WERI-Rb-1 (cell line): ENCODE results near the gene DTX2.
A peak's percentile ranks its signal among the peaks of the same experiment; 100 is the strongest.
"Not testable (repeated sequence)": the region's sequence is repeated elsewhere in the genome, so short reads cannot be mapped to it uniquely, and the experiment has no call there.

Source experiments
- DNase-seq: peaks from one replicate; pipeline ENCODE4 v3.0.0-alpha.2; 2020
- H3K27ac ChIP-seq: fragments of 250-450 bp; sonication (Bioruptor Pico); 2 replicates; pipeline ENCODE4 v1.5.1; 2020; ENCODE audit warnings: mild to moderate bottlenecking, moderate library complexity
- H3K27me3 ChIP-seq: fragments of 250-450 bp; sonication (Bioruptor Pico); 2 replicates; pipeline ENCODE4 v1.5.1; 2021; ENCODE audit warnings: mild to moderate bottlenecking, low read depth, moderate library complexity; ENCODE audit not compliant: insufficient read depth, severe bottlenecking
- H3K36me3 ChIP-seq: fragments of 250-450 bp; sonication (Bioruptor Pico); 2 replicates; pipeline ENCODE4 v1.5.1; 2020; ENCODE audit warnings: mild to moderate bottlenecking, moderate library complexity
- H3K4me3 ChIP-seq: 2 replicates; pipeline ENCODE4 v1.5.1; 2011; ENCODE audit warnings: low read depth, mild to moderate bottlenecking, control low read depth, low read length
- H3K9me3 ChIP-seq: fragments of 250-450 bp; sonication (Bioruptor Pico); 2 replicates; pipeline ENCODE4 v1.5.1; 2021; ENCODE audit warnings: mild to moderate bottlenecking, moderate library complexity; ENCODE audit not compliant: severe bottlenecking

The DTX2 gene

DNA sequence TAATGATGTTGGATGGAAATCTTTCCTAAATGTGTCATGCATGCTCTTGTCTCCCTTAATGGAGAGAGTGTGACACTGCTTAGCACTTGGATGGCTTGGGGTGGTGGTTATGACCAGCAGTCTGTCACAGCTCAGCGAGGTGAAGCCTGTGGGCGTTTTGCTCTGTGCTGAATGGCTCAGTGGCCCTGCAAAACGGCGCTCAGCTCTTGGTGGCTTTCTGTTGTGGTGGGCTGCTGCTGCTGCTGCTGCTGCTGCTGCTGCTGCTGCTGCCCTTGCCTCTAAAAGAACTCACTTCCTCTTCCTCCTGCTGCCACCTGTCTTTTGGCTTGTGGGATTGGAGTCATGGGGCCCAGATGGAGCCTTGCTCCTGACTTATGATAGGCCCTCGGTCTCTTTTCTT lies 25.1 kb downstream of the DTX2 start:
- not testable (repeated sequence) for H3K27me3 ChIP-seq, H3K36me3 ChIP-seq, H3K9me3 ChIP-seq, H3K4me3 ChIP-seq, H3K27ac ChIP-seq, DNase-seq

DNA sequence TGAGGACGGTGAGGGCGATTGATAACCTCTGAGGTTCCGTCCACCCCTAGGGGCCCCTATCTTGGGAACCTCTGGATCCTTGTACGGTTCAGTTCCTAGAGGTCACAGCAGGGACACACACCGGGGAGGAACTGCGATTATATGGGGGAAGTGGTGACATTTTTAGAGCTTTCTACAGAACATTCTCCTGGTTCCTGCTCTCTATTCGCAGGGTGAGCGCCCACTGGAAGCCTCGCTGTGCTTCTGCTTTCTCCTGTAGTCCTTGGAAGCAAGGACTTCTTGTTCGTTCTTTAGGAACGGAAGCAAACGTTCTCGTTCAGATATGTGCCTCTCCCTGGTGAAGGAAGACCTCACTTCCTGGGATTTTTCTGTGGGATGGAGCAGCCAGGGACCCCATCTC lies 26.5 kb downstream of the DTX2 start:
- H3K9me3 ChIP-seq, H3K36me3 ChIP-seq, H3K27ac ChIP-seq, DNase-seq, H3K4me3 ChIP-seq, H3K27me3 ChIP-seq: not testable (repeated sequence)

DNA sequence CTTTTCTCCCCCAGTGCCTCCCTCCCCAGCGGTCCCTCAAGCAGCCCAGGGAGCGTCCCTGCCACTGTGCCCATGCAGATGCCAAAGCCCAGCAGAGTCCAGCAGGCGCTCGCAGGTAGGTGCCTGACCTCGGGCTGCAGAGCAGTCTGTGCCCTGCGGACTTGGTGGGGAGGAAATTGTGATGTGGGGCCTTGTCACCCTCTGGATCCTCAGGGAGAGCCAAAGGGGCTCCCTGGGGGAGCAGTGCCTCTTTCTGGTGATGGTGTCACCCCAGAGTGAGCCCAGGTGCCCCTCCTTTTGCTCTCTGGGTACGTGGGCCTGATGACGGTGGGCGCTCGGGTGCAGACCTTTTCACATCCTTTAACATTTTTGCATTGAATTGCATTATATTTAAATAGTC lies 30.6 kb downstream of the DTX2 start:
- not testable (repeated sequence) for DNase-seq, H3K9me3 ChIP-seq, H3K27ac ChIP-seq

DNA sequence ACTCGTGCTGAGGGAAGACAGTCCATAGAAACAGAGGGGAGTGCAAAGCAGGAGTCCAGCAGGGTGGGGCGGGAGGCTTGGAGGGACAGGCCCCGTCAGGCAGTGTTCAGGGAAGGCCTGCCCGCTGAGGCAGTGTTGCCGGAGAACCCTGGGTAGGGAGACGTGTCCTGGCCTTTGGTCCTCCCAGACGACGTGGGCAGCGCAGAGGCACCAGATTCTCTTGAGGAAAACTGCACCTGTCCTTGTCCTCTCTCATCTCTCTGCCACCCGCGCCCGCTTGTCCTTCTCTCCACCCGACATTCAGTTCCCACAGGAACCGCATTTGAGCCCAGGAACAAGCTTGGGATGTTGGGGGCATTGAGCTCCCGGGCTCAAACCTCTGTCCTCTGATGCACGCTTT lies 34.2 kb downstream of the DTX2 start:
- not testable (repeated sequence) for H3K36me3 ChIP-seq, H3K27me3 ChIP-seq, DNase-seq, H3K9me3 ChIP-seq, H3K4me3 ChIP-seq, H3K27ac ChIP-seq

More for the DNA sequence above, 30.6 kb downstream of the DTX2 start:
- not testable (repeated sequence) for H3K4me3 ChIP-seq, H3K27me3 ChIP-seq, H3K36me3 ChIP-seq

DNA sequence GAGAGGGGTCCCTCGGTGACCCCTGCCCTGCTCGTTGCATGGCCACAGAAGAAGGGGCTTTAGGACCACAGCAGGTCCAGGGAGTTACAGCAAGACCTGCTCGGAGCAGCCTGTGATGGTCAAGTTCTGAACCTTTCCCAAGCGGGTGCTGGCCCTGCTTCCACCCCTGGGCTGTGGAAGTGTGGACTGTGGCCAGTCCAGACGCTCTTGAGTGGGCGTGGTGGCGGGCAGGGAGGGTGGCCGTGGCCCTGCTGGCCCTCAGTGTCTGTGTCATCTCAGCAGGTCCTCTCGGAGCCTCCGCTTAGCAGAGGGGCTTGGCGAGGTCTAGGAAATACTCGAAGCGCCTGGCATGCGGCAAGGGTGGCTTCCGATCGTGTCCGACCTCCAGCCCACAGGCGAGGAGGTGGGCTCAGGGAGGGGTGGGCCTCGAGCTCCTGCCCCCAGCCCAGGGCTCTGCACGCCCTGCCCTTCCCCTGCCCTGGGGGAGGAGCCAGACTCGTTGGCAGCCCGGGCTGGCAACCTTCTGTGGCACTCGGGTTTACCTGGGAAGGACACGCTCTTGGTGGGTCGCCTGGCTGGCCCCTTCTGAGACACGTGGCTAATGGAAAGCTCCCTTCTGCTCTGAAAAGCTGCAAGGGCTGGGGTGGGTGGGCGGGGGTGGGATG lies 36.5 kb downstream of the DTX2 start:
- not testable (repeated sequence) for H3K36me3 ChIP-seq, H3K27ac ChIP-seq, H3K4me3 ChIP-seq, H3K27me3 ChIP-seq, DNase-seq, H3K9me3 ChIP-seq

DNA sequence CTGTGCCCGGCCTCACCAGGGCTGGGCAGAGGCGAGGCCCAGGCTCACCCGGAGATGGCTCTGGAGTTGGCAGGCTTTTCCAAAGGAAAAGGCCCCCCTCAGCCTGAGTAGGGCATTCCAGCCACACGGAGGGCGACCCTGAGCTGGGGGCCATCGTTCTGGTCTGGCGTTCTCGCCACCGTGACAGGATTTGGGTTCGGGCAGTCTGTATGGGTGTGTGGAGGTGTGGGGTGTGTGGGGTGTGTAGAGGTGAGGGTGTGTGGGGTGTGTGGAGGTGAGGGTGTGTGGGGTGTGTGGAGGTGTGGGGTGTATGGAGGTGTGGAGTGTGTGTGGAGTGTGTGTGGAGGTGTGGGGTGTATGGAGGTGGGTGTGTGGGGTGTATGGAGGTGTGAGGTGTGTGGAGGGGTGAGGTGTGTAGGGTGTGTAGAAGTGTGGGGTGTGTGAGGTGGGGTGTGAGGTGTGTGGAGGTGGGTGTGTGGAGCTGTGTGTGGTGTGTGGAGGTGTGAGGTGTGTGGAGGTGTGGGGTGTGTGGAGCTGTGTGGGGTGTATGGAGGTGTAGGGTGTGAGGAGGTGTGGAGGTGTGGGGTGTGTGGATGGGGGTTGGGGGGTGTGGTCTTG lies 37.2 kb downstream of the DTX2 start:
- not testable (repeated sequence) for H3K36me3 ChIP-seq, H3K4me3 ChIP-seq, DNase-seq, H3K9me3 ChIP-seq, H3K27ac ChIP-seq, H3K27me3 ChIP-seq

DNA sequence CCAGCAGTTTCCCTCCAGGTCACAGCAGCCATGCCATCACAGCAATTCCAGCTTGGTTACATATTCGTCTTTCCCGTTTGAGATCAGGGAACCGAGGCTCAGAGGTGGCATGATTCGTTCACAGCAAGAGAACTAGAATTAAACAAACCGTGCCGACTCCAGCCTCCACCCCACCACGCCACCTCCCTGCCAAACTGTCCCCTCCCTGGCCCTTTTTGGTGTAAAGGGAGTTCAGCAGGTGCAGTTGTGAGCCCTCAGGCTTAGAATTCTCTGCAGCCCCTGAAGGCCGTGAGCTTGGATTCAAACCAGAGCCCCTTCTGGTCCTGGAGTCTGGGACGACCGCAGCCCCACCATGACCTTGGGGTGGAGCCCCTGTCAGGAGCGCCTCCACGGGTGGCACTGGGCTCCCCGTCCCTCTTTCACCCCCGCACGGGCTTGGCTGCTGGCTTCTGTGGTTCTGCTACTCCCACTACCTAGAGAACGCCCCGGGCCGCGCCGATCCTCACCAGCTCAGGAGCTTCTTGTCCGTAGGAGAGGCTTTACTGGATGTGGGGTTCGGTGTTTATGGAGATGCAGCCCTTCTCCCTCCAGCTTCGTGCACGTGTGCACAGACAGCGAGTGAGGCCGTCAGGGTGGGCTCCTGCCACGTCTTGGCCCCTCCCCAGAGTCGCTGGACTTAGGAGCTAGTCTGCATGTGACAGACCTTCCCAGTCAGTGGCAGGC lies 37.9 kb downstream of the DTX2 start:
- H3K27me3 ChIP-seq, H3K9me3 ChIP-seq, H3K27ac ChIP-seq, H3K36me3 ChIP-seq, H3K4me3 ChIP-seq, DNase-seq: not testable (repeated sequence)

DNA sequence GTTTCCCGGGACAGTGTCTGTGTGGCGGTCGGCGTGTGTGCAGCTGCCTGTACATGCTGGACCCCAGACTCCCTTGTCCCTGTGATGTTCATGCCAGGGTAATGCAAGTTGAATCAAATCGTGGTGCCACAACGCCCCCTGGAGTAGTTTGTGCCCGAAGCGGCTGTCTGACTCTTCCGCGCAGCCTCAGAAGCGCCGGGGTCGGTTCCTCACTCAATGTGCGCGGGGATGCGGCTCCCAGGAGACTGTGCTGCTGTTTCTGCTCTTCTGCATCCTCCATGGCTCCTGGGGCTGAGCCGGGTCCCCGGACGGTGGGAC lies 38.4 kb downstream of the DTX2 start:
- not testable (repeated sequence) for H3K27ac ChIP-seq, H3K9me3 ChIP-seq, DNase-seq, H3K36me3 ChIP-seq, H3K4me3 ChIP-seq, H3K27me3 ChIP-seq

DNA sequence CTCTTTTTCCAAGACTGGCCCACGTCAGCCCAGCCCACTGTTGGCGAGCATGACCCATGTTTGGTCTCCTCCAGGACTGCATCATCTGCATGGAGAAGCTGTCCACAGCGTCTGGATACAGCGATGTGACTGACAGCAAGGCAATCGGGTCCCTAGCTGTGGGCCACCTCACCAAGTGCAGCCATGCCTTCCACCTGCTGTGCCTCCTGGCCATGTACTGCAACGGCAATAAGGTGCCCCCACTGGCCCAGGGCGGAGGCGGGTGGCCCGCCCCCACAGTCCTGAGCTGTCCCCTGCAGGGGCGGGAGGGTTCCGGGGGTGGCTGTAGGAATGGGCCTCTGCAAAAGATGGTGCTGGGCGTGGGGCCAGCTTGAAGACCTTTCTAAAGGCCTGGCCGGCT lies 40.7 kb downstream of the DTX2 start:
- H3K9me3 ChIP-seq, H3K36me3 ChIP-seq, DNase-seq, H3K27me3 ChIP-seq, H3K4me3 ChIP-seq: not testable (repeated sequence)
- peak overlapping the region; percentile 82; the same call in 1 of the 2 replicates for H3K27ac ChIP-seq

DNA sequence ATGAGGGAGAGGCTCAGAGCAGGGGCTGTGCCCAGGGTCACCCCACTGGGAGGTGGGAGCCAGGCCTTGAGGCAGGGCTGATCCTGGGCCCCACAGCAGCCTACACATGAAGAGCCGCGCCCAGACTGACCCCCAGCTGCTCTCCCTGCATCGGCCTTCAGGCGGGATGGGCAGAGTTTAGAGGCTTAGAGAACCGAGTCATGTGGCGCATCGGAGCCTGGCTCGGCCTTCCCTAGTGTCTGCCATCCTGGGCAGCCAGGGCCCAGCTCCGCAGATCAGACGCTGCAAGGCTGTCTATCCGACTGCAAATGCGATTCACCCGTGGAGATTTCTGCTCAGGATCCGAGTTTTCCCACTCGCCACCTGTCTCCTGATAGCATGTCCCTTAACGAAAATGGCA lies 41.3 kb downstream of the DTX2 start:
- H3K27me3 ChIP-seq, H3K36me3 ChIP-seq, H3K27ac ChIP-seq, H3K4me3 ChIP-seq, H3K9me3 ChIP-seq: not testable (repeated sequence)
- DNase-seq, result peak; percentile 56

DNA sequence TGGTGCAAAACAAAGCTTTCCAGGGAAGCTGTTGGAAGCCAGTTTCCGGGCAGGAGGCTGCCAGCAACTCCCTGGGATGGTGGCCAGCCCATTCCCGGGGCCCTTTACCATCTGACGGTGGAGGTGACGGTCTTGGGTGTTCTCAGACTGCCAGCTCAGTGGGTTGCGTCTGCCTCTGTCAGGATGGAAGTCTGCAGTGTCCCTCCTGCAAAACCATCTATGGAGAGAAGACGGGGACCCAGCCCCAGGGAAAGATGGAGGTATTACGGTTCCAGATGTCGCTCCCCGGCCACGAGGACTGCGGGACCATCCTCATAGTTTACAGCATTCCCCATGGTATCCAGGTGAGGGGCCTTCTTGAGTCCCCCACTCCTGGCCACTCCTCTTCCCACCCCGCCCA lies 41.7 kb downstream of the DTX2 start:
- H3K36me3 ChIP-seq, H3K4me3 ChIP-seq, H3K9me3 ChIP-seq, DNase-seq, H3K27me3 ChIP-seq, H3K27ac ChIP-seq: not testable (repeated sequence)

DNA sequence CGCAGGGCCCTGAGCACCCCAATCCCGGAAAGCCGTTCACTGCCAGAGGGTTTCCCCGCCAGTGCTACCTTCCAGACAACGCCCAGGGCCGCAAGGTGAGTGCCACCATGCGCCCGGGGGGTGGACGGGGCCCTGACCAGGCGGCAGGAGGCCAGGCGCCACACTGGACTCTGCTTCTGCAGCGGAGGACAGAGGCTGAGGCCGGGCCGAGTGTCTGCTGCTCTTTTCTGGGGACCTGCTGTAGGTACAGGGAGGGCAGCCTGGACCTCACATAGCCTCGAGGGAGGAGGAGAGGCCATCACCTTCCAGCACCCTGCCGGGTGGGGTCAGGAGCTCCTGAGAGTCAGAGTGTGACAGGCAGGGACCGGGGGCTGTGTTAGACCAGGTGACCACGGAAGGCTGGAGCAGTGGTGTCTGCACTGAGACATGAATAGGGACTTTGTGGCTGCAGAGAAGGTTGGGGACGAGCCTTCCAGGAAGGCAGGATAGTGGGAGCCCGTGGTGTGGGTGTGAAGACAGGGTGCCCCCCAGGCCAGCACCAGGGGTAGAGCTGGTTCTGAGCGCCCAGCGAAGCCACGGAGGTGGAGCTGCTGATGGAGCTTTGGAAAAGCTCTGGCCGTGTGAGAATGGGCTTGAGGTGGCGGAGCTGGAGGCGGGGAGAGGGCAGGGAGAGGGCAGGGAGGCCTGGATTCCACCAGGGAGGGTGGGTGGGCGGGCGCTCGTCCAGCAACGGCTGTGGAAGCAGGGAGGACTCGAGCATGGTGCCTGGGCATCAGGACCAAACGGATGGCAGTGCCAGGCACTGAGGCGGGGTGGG lies 43.0 kb downstream of the DTX2 start:
- H3K36me3 ChIP-seq, H3K27ac ChIP-seq, DNase-seq, H3K4me3 ChIP-seq, H3K27me3 ChIP-seq, H3K9me3 ChIP-seq: not testable (repeated sequence)
